H1 (cell line): ENCODE data around the gene ABCC6. TPM values are rescaled to one million over a fixed set of nuclear protein-coding genes. Genes with fewer than 3 reads are reported as not detected.

Source experiments
- CTCF ChIA-PET: fragments of 300-600 bp; sonication (Branson Sonifier 250); formaldehyde crosslinking; loops from one replicate; lab custom pipeline; 2021; ENCODE audit not compliant: partially characterized antibody; lab: Charles Lee
- POLR2A ChIA-PET: fragments of 300-600 bp; sonication (Branson Sonifier 250); formaldehyde crosslinking; loops from one replicate; lab custom pipeline; 2021; ENCODE audit warnings: inconsistent platforms; ENCODE audit not compliant: partially characterized antibody; lab: Charles Lee
- DNase-seq, 2 experiments: peaks; one replicate each; pipeline versions ENCODE4 v3.0.0 to v3.0.0-alpha.2; 2010 to 2022; ENCODE audit warnings: low spot score in 2 of 2, low read depth in 1 of 2, mixed read lengths in 1 of 2
- FAIRE-seq: peaks from 2 replicates; lab custom pipeline; 2011; peaks lifted over from hg19 to GRCh38; lab: Jason Lieb, UNC
- H2AFZ ChIP-seq: 2 replicates; pipeline ENCODE4 v1.8.1; 2012; ENCODE audit warnings: low read length, inconsistent platforms
- H2AK5ac ChIP-seq: 2 replicates; pipeline ENCODE4 v1.6.1; 2013; ENCODE audit warnings: low read depth, low read length
- H2BK120ac ChIP-seq: replicated peaks from 2 replicates; pipeline ENCODE3; 2013; ENCODE audit warnings: low read depth, low read length, inconsistent platforms
- H2BK12ac ChIP-seq: 2 replicates; pipeline ENCODE4 v1.6.1; 2013; ENCODE audit warnings: low read depth, low read length
- H2BK15ac ChIP-seq: 2 replicates; pipeline ENCODE4 v1.6.1; 2013; ENCODE audit warnings: low read length
- H2BK20ac ChIP-seq: 2 replicates; pipeline ENCODE4 v1.6.1; 2013; ENCODE audit warnings: low read length
- H2BK5ac ChIP-seq: 2 replicates; pipeline ENCODE4 v1.6.1; 2013; ENCODE audit warnings: low read depth, low read length
- H3K14ac ChIP-seq: 2 replicates; pipeline ENCODE4 v1.6.1; 2013; ENCODE audit warnings: inconsistent platforms; ENCODE audit not compliant: insufficient read length
- H3K18ac ChIP-seq: 2 replicates; pipeline ENCODE4 v1.6.1; 2013; ENCODE audit warnings: low read length; ENCODE audit errors: extremely low read depth
- H3K23ac ChIP-seq: 2 replicates; pipeline ENCODE4 v1.6.1; 2013; ENCODE audit warnings: inconsistent platforms; ENCODE audit not compliant: insufficient read length
- H3K23me2 ChIP-seq: 2 replicates; pipeline ENCODE4 v1.6.1; 2013; ENCODE audit warnings: low read depth, low read length
- H3K27ac ChIP-seq: 2 replicates; pipeline ENCODE4 v1.6.1; 2011; ENCODE audit warnings: low read depth, low read length, inconsistent platforms
- H3K27me3 ChIP-seq, 4 experiments: replicated peaks in 1 of 4; 1 replicate in 1 of 4; 2 replicates in 3 of 4; pipeline versions ENCODE4 v1.6.1 to v1.8.1; 2011 to 2013; ENCODE audit warnings: low read length in 3 of 4, mild to moderate bottlenecking in 3 of 4, inconsistent platforms in 2 of 4, mixed read lengths in 2 of 4, moderate library complexity in 1 of 4; ENCODE audit not compliant: control insufficient read depth in 3 of 4, insufficient read depth in 3 of 4; ENCODE audit errors: extremely low read depth in 1 of 4
- H3K36me3 ChIP-seq, 4 experiments: 2 replicates each; pipeline versions ENCODE4 v1.6.1 to v1.8.1; 2011 to 2013; ENCODE audit warnings: mild to moderate bottlenecking in 4 of 4, low read length in 3 of 4, moderate library complexity in 2 of 4, control low read depth in 1 of 4, inconsistent platforms in 1 of 4; ENCODE audit not compliant: insufficient read depth in 4 of 4, control insufficient read depth in 2 of 4
- H3K4ac ChIP-seq: replicated peaks from 2 replicates; pipeline ENCODE3; 2013; ENCODE audit warnings: low read length, low read depth, mixed read lengths, inconsistent platforms; ENCODE audit not compliant: insufficient read length
- H3K4me1 ChIP-seq, 4 experiments: replicated peaks in 1 of 4; 1 replicate in 1 of 4; 2 replicates in 3 of 4; pipeline versions ENCODE4 v1.6.1 to v1.8.1; 2011 to 2013; ENCODE audit warnings: low read length in 3 of 4, inconsistent platforms in 2 of 4, mixed read lengths in 1 of 4; ENCODE audit not compliant: insufficient read depth in 4 of 4, control insufficient read depth in 3 of 4
- H3K4me2 ChIP-seq, 2 experiments: 2 replicates each; pipeline versions ENCODE4 v1.6.1 to v1.8.1; 2011 to 2013; ENCODE audit warnings: low read depth in 2 of 2, low read length in 2 of 2, control low read depth in 1 of 2, inconsistent platforms in 1 of 2, mild to moderate bottlenecking in 1 of 2; ENCODE audit not compliant: insufficient read depth in 1 of 2
- H3K4me3 ChIP-seq, 4 experiments: fragments of 200-600, 300-600 bp in 1 of 4; sonication (generic), shearing (Covaris generic), sonication (Bioruptor Twin) in 1 of 4; 2 replicates each; pipeline versions ENCODE4 v1.5.1 to v1.8.1; 2011 to 2016; ENCODE audit warnings: low read length in 4 of 4, low read depth in 3 of 4, control low read depth in 2 of 4, inconsistent platforms in 2 of 4, mild to moderate bottlenecking in 2 of 4, mixed read lengths in 1 of 4, moderate library complexity in 1 of 4; ENCODE audit not compliant: insufficient read depth in 2 of 4; ENCODE audit errors: extremely low read depth in 1 of 4
- H3K56ac ChIP-seq: replicated peaks from 2 replicates; pipeline ENCODE3; 2013; ENCODE audit warnings: low read depth, mild to moderate bottlenecking, mixed read lengths, low read length, inconsistent platforms; ENCODE audit not compliant: insufficient read length
- H3K79me1 ChIP-seq: 2 replicates; pipeline ENCODE4 v1.6.1; 2013; ENCODE audit warnings: low read depth, low read length, control low read depth
- H3K79me2 ChIP-seq, 2 experiments: 2 replicates each; pipeline versions ENCODE4 v1.6.1 to v1.8.1; 2012 to 2013; ENCODE audit warnings: low read length in 2 of 2, mild to moderate bottlenecking in 2 of 2, inconsistent platforms in 1 of 2; ENCODE audit not compliant: insufficient read depth in 2 of 2, control insufficient read depth in 1 of 2
- H3K9ac ChIP-seq, 4 experiments: replicated peaks in 1 of 4; 1 replicate in 1 of 4; 2 replicates in 3 of 4; pipeline versions ENCODE4 v1.6.1 to v1.8.1; 2011 to 2013; ENCODE audit warnings: low read depth in 3 of 4, low read length in 3 of 4, control low read depth in 2 of 4, mild to moderate bottlenecking in 2 of 4, moderate library complexity in 2 of 4, inconsistent platforms in 1 of 4; ENCODE audit errors: extremely low read depth in 1 of 4
- H3K9me3 ChIP-seq, 2 experiments: 2 replicates each; pipeline versions ENCODE4 v1.6.1 to v1.8.1; 2012 to 2013; ENCODE audit warnings: mild to moderate bottlenecking in 2 of 2, moderate library complexity in 2 of 2, control low read depth in 1 of 2, inconsistent platforms in 1 of 2, low read depth in 1 of 2, low read length in 1 of 2, mixed read lengths in 1 of 2; ENCODE audit not compliant: insufficient read depth in 2 of 2
- H4K20me1 ChIP-seq, 2 experiments: replicated peaks in 1 of 2; 2 replicates each; pipeline versions ENCODE3 to v1.8.1; 2011 to 2013; ENCODE audit warnings: inconsistent platforms in 2 of 2, low read length in 2 of 2, mild to moderate bottlenecking in 1 of 2; ENCODE audit not compliant: insufficient read depth in 2 of 2, control insufficient read depth in 1 of 2
- H4K5ac ChIP-seq: 2 replicates; pipeline ENCODE4 v1.6.1; 2013; ENCODE audit warnings: low read length, low read depth, mixed read lengths, inconsistent platforms; ENCODE audit not compliant: insufficient read length
- H4K8ac ChIP-seq: 2 replicates; pipeline ENCODE4 v1.8.0; 2013; ENCODE audit warnings: mild to moderate bottlenecking, moderate library complexity, low read length, inconsistent platforms; ENCODE audit not compliant: insufficient read depth; ENCODE audit errors: extremely low read depth
- H4K91ac ChIP-seq: replicated peaks from 2 replicates; pipeline ENCODE3; 2013; ENCODE audit warnings: low read length, mixed read lengths, inconsistent platforms; ENCODE audit not compliant: insufficient read length
- EP300 ChIP-seq, 2 experiments: IDR thresholded peaks; 1 replicate in 1 of 2; 2 replicates in 1 of 2; pipeline ENCODE4 v1.6.1; 2011 to 2012; ENCODE audit warnings: low read depth in 2 of 2, low read length in 2 of 2, mild to moderate bottlenecking in 2 of 2, borderline replicate concordance in 1 of 2, inconsistent platforms in 1 of 2, moderate library complexity in 1 of 2
- KDM5A ChIP-seq: fragments of 200-600 bp; IDR thresholded peaks from 2 replicates; pipeline ENCODE4 v1.7.1; 2012; ENCODE audit warnings: mild to moderate bottlenecking, low read length, inconsistent platforms, mixed read lengths
- SAP30 ChIP-seq: fragments of 300-600 bp; sonication (generic); IDR thresholded peaks from 2 replicates; pipeline ENCODE4 v1.7.1; 2012; ENCODE audit warnings: low read length, moderate library complexity, mild to moderate bottlenecking, inconsistent platforms; ENCODE audit not compliant: insufficient read depth, insufficient replicate concordance
- WGBS, 2 experiments: shearing (Covaris generic) in 1 of 2; methylation state at CpG; one replicate each; pipeline versions ENCODE4 v1.1.6 to v1.1.7; 2013 to 2015; ENCODE audit warnings: low lambda C conversion rate in 2 of 2, mixed read lengths in 2 of 2, inconsistent platforms in 1 of 2, low coverage in 1 of 2, missing lambda C conversion rate in 1 of 2; ENCODE audit not compliant: insufficient replicate concordance in 2 of 2, insufficient coverage in 1 of 2, insufficient read length in 1 of 2; ENCODE audit errors: extremely low coverage in 1 of 2, missing lambda C conversion rate in 1 of 2; 5-methylcytosine and 5-hydroxymethylcytosine counted together
- polyA plus RNA-seq, 7 experiments: library from polyadenylated mRNA; depleted of rRNA in 3 of 7; stranded (reverse) in 5 of 7; unstranded in 2 of 7; fragments of >200 nt in 5 of 7; fragments of 200-250 nt in 2 of 7; gene quantifications; 1 replicate in 5 of 7; 2 replicates in 1 of 7; 4 replicates in 1 of 7; pipeline versions ENCODE4 v1.2.1 to v1.2.3, GENCODE V29; 2011 to 2013; ENCODE audit warnings: missing spikeins in 2 of 7, mixed read lengths in 2 of 7
- total RNA-seq: library from RNA; stranded (reverse); fragmentation: NEBNext Ultra II Directional; extraction: Animal tissue kit (Norgen Biotek cat#: 25700); gene quantifications from 2 replicates; pipeline ENCODE4 v1.2.1, GENCODE V29; 2021

Gene ABCC6
- total and polyA plus RNA-seq, 2 of the 8 experiments (the other 6 are each of a cell fraction or from before 2014, with no cell fraction given), result 1.6 to 1.8 TPM

GRCh38 chr16:16124438-16124837 is 98.9 kb downstream of the ABCC6 start:
- Histone ChIP-seq H2AK5ac (no peak overlapping the region), H4K8ac (no peak overlapping the region), H3K23me2 (no peaks in the 10 kb centered on the region; the same call in 1 of the 2 replicates), H3K9me3 (peaks cover 0 to 7% of the 10 kb centered on the region in 2 experiments; a peak in 3 of 4 replicates), H3K36me3 (peaks cover 9 to 46% (median 28%) of the 10 kb centered on the region in 4 experiments; a peak in 7 of 8 replicates), H3K18ac (no peak overlapping the region), H3K4ac (no peak overlapping the region), H4K20me1 (peaks cover 3 to 4% of the 10 kb centered on the region in 2 experiments), H3K27me3 (no peaks in the 10 kb centered on the region), H3K27ac (no peak overlapping the region), H3K4me2 (no peak overlapping the region), H3K4me1 (no peaks in the 10 kb centered on the region), H2BK15ac (no peak overlapping the region), H4K5ac (no peak overlapping the region), H2BK120ac (no peak overlapping the region), H3K9ac (no peak overlapping the region), H3K14ac (no peak overlapping the region), H2BK12ac (no peak overlapping the region), H3K79me2 (no peaks in the 10 kb centered on the region), H3K79me1 (no peaks in the 10 kb centered on the region), H3K56ac (no peak overlapping the region), H2BK20ac (no peak overlapping the region), H4K91ac (no peak overlapping the region), H3K4me3 (no peak overlapping the region), H3K23ac (no peak overlapping the region), H2AFZ (no peak overlapping the region), H2BK5ac (no peak overlapping the region)
- no peak for TF ChIP-seq KDM5A
- TF ChIP-seq SAP30, result no peak
- TF ChIP-seq EP300 (IDR thresholded peaks at IDR 0.05; ENCODE audit: borderline replicate concordance in 1 of 2, low read depth in 2 of 2, low read length in 2 of 2), result no peak
- no peak for FAIRE-seq
- no peak for DNase-seq
- WGBS, 2 experiments, result 96% methylated on average over 10 of the region's 10 CpGs; no CpG with 5 or more reads in 1 of the 2 experiments
- CTCF ChIA-PET, result interaction anchor here (0.8 kb wide), 1 partner anchor 63 kb away, joined by 3 read pairs; no protein-coding TSS in a partner anchor
- POLR2A ChIA-PET, result no interaction called here
